ENCODE measurements around the gene FRG2C. TPM values are rescaled to one million over a fixed set of nuclear protein-coding genes. Genes with fewer than 3 reads are reported as not detected.
"Not testable (repeated sequence)": the region's sequence is repeated elsewhere in the genome, so short reads cannot be mapped to it uniquely, and the experiment has no call there.

FRG2C gene
- total and polyA plus RNA-seq, 12 donors, result not detected

DNA sequence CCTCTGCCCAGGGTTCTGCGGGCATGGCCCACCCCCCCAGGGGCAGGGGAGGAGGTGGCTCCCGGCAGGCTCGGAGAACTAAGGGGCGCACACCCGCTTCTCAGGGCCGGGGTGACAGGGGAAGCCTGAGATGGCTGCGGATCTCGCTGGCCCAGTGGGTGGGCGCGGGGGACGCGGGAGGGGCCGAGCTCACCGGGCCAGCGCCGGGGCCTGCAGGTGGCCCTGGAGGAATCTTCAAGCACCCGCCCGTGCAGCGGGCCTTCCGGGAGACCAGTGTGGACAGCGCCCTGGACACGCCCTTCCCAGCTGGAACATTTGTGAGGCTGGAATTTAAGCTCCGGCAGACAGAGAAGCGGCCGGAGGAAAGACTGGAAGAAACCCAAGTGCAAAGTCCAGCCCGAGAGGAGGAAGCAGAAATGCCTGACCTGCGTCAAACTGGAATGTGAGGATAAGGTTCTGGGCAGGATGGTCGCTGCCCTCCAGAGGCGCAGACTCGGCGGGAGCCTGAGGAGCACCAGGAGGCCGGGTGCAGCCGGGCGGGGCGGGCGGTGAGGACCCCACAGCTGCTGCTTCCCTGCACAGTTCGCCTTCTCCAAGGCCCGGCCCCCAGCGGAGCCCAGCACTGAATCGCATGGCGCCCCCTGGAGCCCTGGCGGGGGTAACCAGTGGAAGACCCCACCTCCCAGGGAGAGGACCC, 5.6 kb upstream of the FRG2C start:
- H3K36me3 ChIP-seq; ATAC-seq; H3K27ac ChIP-seq; H3K9me3 ChIP-seq; DNase-seq; intact Hi-C loops (cut with DNase I): not testable (repeated sequence)
- Histone ChIP-seq H3K4me3 (peak overlapping the region in 9 of 10 donors; percentile 2 to 52 (median 39)), H3K4me1 (peaks cover 0 to 21% (median 9%) of the 10 kb centered on the region in 9 donors), H3K27me3 (peaks cover 11 to 99% (median 84%) of the 10 kb centered on the region in 7 donors)
- TF ChIP-seq, protein P1, sequence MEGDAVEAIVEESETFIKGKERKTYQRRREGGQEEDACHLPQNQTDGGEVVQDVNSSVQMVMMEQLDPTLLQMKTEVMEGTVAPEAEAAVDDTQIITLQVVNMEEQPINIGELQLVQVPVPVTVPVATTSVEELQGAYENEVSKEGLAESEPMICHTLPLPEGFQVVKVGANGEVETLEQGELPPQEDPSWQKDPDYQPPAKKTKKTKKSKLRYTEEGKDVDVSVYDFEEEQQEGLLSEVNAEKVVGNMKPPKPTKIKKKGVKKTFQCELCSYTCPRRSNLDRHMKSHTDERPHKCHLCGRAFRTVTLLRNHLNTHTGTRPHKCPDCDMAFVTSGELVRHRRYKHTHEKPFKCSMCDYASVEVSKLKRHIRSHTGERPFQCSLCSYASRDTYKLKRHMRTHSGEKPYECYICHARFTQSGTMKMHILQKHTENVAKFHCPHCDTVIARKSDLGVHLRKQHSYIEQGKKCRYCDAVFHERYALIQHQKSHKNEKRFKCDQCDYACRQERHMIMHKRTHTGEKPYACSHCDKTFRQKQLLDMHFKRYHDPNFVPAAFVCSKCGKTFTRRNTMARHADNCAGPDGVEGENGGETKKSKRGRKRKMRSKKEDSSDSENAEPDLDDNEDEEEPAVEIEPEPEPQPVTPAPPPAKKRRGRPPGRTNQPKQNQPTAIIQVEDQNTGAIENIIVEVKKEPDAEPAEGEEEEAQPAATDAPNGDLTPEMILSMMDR (IDR thresholded peaks at IDR 0.05), result peak in 3 of 9 donors; percentile 8 to 19 (median 16)
- WGBS, 2 donors, result 1 to 3% methylated on average over 42 of the region's 42 CpGs

DNA sequence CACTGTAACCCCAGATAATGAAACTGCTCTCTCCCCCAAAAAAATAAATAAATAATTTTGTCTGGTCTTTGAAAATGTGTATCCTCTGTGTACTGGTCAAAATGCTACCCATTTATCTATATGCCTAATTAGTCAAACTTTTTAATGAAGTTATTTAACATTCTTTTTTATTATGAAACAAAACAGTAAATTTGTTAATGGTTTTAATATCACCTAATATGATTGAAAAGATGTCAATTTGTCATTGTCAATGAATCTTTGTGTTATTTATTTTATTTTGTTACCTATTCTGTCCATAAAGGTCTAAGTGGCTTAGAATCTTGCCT, 5.1 kb upstream of the FRG2C start:
- Histone ChIP-seq H3K4me1 (peaks cover 0 to 21% (median 9%) of the 10 kb centered on the region in 9 donors), H3K4me3 (peak overlapping the region in 8 of 10 donors; percentile 11 to 52 (median 40)), H3K27me3 (peaks cover 11 to 98% (median 84%) of the 10 kb centered on the region in 7 donors)
- H3K27ac ChIP-seq; H3K9me3 ChIP-seq; DNase-seq; H3K36me3 ChIP-seq; ATAC-seq; intact Hi-C loops (cut with DNase I): not testable (repeated sequence)

DNA sequence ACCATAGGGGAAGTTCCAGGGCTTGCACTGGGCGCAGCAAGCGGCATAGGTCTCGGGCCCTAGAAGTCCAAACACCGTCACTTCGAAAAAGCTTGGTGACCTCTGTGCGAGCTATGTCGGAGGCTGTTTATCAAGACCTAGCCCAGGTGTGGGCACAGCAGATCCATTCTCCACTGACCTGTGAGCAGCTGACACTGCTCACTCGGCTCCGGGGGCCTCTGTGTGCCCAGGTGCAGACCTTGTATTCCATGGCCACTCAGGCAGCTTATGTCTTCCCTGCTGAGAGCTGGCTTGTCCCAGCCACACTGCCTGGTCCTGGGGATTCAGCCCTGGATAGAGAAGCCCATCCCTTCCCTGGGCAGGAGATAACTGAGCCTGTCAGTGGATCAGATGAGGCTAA, 1.5 kb downstream of the FRG2C start:
- Histone ChIP-seq H3K27me3 (peaks cover 4 to 98% (median 79%) of the 10 kb centered on the region in 7 donors), H3K4me1 (peaks cover 0 to 27% (median 14%) of the 10 kb centered on the region in 9 donors)
- intact Hi-C loops (cut with DNase I); H3K9me3 ChIP-seq; ATAC-seq; H3K27ac ChIP-seq; H3K36me3 ChIP-seq; H3K4me3 ChIP-seq; DNase-seq: not testable (repeated sequence)
- WGBS, 2 donors, result 64 to 77% methylated on average over 9 of the region's 9 CpGs

DNA sequence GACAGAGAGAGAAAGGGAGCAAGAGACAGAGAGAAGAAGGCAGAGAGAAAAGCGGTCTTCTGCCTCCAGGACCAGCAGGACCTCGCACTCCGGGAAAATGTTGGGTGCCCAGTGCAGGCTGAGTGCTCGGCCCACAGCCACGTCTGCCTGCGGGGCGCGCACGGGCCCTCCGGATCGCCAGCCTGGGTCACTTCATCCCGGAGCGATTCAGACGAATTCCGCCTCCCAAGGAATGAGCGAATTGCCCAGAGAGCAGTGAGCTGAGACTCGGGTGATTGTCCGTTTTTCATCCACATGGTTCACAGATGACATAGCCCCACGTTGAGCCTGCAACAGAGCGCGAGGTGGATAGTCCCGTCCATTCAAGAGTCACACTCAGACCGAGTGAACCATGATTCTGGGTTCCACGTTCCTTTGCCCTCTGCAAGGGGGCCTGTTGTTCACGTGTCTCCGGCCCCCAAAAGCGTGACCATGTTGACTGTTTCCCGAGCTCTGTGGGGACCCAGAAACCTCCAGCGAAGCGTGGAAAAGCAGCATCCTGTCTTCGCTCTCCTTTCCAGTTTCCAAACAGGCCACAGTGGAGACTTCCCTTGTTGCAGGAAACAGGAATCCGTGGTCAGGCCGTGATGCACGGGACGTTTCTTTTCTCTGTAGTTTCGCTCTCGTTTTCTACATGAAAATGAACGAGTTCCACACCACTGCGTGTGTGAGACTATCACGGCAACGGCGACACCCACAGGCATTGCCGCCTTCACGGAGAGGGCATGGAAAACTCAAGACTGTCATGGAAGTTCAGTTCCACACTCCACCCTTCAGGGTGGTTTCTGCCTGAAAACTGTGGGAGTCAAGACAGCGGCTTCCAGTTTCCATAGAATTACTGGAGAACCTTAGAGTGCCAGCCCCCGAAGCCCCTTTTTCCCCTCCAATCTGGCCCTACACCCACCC, 3.9 kb downstream of the FRG2C start:
- ATAC-seq; H3K27ac ChIP-seq; intact Hi-C loops (cut with DNase I); H3K9me3 ChIP-seq; DNase-seq; H3K36me3 ChIP-seq: not testable (repeated sequence)
- Histone ChIP-seq H3K4me1 (peaks cover 0 to 42% (median 20%) of the 10 kb centered on the region in 9 donors), H3K4me3 (peak overlapping the region in 7 of 10 donors; percentile 34 to 50 (median 44)), H3K27me3 (peaks cover 7 to 98% (median 86%) of the 10 kb centered on the region in 7 donors)
- 21 to 29% methylated on average over 46 of the region's 46 CpGs for WGBS, 2 donors

DNA sequence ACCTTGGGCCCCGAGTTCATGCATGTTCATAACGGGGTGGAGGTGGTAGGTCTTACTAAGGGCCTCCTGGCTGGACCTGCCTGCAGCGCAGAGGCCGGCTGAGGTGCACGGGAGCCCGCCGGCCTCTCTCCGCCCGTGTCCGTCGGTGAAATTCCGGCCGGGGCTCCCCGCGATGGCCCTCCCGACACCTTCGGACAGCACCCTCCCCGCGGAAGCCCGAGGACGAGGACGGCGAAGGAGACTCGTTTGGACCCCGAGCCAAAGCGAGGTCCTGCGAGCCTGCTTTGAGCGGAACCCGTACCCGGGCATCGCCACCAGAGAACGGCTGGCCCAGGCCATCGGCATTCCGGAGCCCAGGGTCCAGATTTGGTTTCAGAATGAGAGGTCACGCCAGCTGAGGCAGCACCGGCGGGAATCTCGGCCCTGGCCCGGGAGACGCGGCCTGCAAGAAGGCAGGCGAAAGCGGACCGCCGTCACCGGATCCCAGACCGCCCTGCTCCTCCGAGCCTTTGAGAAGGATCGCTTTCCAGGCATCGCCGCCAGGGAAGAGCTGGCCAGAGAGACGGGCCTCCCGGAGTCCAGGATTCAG, 4.7 kb downstream of the FRG2C start:
- WGBS, 2 donors, result 49 to 53% methylated on average over 53 of the region's 53 CpGs
- DNase-seq (peak; percentile 78 to 80), ATAC-seq (peak; percentile 51 to 95 (median 70))
- Histone ChIP-seq H3K27me3 (peaks cover 7 to 100% (median 89%) of the 10 kb centered on the region in 7 donors), H3K4me3 (peak overlapping the region in 9 of 10 donors; percentile 28 to 50 (median 43)), H3K4me1 (peaks cover 0 to 42% (median 20%) of the 10 kb centered on the region in 9 donors)
- H3K36me3 ChIP-seq; intact Hi-C loops (cut with DNase I); H3K9me3 ChIP-seq; H3K27ac ChIP-seq: not testable (repeated sequence)

DNA sequence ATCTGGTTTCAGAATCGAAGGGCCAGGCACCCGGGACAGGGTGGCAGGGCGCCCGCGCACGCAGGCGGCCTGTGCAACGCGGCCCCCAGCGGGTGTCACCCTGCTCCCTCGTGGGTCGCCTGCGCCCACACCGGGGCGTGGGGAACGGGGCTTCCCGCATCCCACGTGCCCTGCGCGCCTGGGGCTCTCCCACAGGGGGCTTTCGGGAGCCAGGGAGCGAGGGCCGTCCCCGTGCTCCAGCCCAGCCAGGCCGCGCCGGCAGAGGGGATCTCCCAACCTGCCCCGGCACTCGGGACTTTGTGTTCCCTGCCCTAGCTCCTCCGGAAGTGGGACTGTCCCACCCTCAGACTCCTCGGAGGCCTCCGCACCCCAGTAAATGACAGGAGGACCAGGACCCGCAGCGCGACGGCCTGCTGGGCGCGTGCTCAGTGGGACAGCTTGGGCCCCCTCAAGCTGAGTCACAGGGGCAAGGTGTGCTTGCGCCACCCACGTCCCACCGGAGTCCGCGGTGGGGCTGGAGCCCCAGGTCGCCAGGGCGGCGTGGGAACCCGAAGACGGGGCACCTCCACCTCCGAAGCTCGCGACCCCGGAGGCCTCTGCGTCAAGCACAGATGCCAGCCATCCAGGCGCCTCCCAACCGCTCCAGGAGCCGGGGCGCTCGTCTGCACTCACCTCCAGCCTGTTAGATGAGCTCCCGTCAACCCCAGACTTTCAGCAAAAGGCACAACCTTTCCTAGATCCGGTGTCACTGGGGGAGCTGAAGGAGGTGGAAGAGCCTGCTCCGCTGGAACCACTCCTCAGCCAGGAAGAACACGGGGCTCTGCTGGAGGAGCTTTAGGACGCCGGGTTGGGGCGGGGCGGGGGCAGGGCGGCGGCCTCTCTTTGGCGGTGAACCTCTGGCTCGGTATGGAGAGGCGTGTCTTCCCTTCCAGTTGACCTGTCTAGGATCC, 5.5 kb downstream of the FRG2C start:
- 30 to 37% methylated on average over 71 of the region's 71 CpGs for WGBS, 2 donors
- H3K36me3 ChIP-seq; H3K27ac ChIP-seq; intact Hi-C loops (cut with DNase I): not testable (repeated sequence)
- ATAC-seq (peak in 6 of 8 donors; percentile 43 to 88 (median 65)), DNase-seq (peak in 1 of 2 donors; percentile 57)
- Histone ChIP-seq H3K27me3 (peaks cover 7 to 99% (median 93%) of the 10 kb centered on the region in 7 donors), H3K4me1 (peaks cover 0 to 42% (median 20%) of the 10 kb centered on the region in 9 donors), H3K9me3 (peaks cover 0 to 14% (median 0%) of the 10 kb centered on the region in 11 donors), H3K4me3 (peak overlapping the region in 9 of 10 donors; percentile 28 to 50 (median 43))

DNA sequence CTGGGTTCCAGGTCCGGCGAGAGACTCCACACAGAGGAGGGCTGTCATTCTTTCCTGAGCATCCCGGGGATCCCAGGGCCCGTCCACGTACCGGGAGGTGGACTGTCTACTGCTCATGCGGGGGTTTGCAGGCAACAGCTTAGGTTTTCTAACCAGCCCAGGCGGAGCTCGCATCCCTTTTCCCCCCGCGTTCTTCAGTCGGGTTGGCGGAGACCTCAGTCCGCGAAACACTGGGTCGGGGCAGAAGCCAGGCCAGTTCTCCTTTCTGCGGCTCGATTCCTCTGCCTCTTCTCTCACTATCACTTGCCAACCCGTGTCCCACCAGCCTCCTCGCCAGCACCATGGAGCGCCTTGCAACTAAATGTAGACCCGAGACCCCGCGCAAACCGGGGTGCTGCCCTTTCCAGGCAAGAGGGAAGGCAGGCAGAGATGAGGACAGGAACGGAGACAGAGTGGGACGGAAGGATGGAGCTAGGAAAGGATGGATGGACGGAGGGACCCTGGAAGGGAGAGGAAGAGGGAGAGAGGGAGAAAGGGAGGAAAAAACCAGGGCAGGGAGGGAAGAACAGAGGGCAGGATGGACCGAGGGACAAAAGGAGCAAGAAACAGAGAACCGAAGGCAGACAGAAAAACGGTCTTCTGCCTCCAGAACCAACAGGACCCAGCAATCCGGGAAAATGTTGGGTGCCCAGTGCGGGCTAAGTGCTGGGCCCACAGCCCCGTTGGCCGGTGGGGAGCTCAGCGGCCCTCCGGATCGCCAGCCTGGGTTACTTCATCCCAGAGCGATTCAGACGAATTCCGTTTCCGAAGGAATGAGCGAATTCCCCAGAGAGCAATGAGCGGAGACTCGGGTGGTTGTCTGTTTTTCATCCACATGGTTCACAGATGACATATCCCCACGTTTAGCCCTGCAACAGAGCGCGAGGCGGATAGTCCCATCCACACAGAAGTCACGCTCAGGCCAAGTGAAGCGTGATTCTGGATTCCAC, 6.5 kb downstream of the FRG2C start:
- Histone ChIP-seq H3K4me3 (peak overlapping the region in 4 of 10 donors; percentile 43 to 50 (median 48)), H3K27me3 (peaks cover 7 to 93% (median 85%) of the 10 kb centered on the region in 7 donors), H3K4me1 (peaks cover 0 to 42% (median 20%) of the 10 kb centered on the region in 9 donors), H3K9me3 (peaks cover 0 to 14% (median 0%) of the 10 kb centered on the region in 11 donors)
- H3K27ac ChIP-seq; DNase-seq; ATAC-seq; H3K36me3 ChIP-seq; intact Hi-C loops (cut with DNase I): not testable (repeated sequence)
- 14 to 15% methylated on average over 51 of the region's 51 CpGs for WGBS, 2 donors

Data from heart right ventricle (tissue), 16 donors.